DOHH2 (cell line): ENCODE measurements around the gene RGS17.

Source experiments
- CTCF ChIP-seq: fragments of 200-600 bp; sonication (generic); IDR thresholded peaks from one replicate; pipeline ENCODE4 v1.5.1; 2014; ENCODE audit warnings: antibody characterized with exemption, mild to moderate bottlenecking, low read depth, low read length; ENCODE audit not compliant: poor library complexity, severe bottlenecking
- EZH2phosphoT487 ChIP-seq: fragments of 200-600 bp; sonication (generic); IDR thresholded peaks from 2 replicates; pipeline ENCODE4 v1.6.1; 2017; ENCODE audit warnings: borderline replicate concordance, mild to moderate bottlenecking, antibody characterized with exemption, low read length, moderate library complexity, mixed read lengths

DNA sequence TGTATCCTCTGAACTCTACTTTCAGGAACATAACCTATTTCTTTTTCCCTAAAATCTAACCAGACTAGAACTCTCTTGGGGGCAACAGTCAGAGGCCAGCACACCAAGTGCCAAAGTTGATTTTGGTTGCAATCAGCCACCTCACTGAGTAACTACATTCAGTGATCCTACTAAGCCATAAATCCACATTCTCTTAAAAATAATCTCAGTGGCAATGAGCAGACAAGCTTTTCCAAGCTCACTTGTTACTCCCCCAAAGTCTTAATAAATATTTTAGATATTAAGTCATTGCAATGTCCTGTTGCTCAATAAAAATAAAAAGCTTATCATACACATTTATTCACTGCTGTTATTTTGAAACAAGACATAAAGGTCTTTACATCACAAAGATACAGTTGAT, 9.8 kb downstream of the RGS17 start:
- TF ChIP-seq EZH2phosphoT487 (no peak), CTCF (no peak)
